H1 (cell line): ENCODE measurements around the gene OR51B2. TPM values are rescaled to one million over a fixed set of nuclear protein-coding genes. Genes with fewer than 3 reads are reported as not detected.

Experiments used
- CTCF ChIA-PET: fragments of 300-600 bp; sonication (Branson Sonifier 250); formaldehyde crosslinking; loops from one replicate; lab custom pipeline; 2021; ENCODE audit not compliant: partially characterized antibody; lab: Charles Lee
- POLR2A ChIA-PET: fragments of 300-600 bp; sonication (Branson Sonifier 250); formaldehyde crosslinking; loops from one replicate; lab custom pipeline; 2021; ENCODE audit warnings: inconsistent platforms; ENCODE audit not compliant: partially characterized antibody; lab: Charles Lee
- DNase-seq, 2 experiments: peaks; one replicate each; pipeline versions ENCODE4 v3.0.0 to v3.0.0-alpha.2; 2010 to 2022; ENCODE audit warnings: low spot score in 2 of 2, low read depth in 1 of 2, mixed read lengths in 1 of 2
- FAIRE-seq: peaks from 2 replicates; lab custom pipeline; 2011; peaks lifted over from hg19 to GRCh38; lab: Jason Lieb, UNC
- H2AFZ ChIP-seq: 2 replicates; pipeline ENCODE4 v1.8.1; 2012; ENCODE audit warnings: low read length, inconsistent platforms
- H2AK5ac ChIP-seq: 2 replicates; pipeline ENCODE4 v1.6.1; 2013; ENCODE audit warnings: low read depth, low read length
- H2BK120ac ChIP-seq: replicated peaks from 2 replicates; pipeline ENCODE3; 2013; ENCODE audit warnings: low read depth, low read length, inconsistent platforms
- H2BK12ac ChIP-seq: 2 replicates; pipeline ENCODE4 v1.6.1; 2013; ENCODE audit warnings: low read depth, low read length
- H2BK15ac ChIP-seq: 2 replicates; pipeline ENCODE4 v1.6.1; 2013; ENCODE audit warnings: low read length
- H2BK20ac ChIP-seq: 2 replicates; pipeline ENCODE4 v1.6.1; 2013; ENCODE audit warnings: low read length
- H2BK5ac ChIP-seq: 2 replicates; pipeline ENCODE4 v1.6.1; 2013; ENCODE audit warnings: low read depth, low read length
- H3K14ac ChIP-seq: 2 replicates; pipeline ENCODE4 v1.6.1; 2013; ENCODE audit warnings: inconsistent platforms; ENCODE audit not compliant: insufficient read length
- H3K18ac ChIP-seq: 2 replicates; pipeline ENCODE4 v1.6.1; 2013; ENCODE audit warnings: low read length; ENCODE audit errors: extremely low read depth
- H3K23ac ChIP-seq: 2 replicates; pipeline ENCODE4 v1.6.1; 2013; ENCODE audit warnings: inconsistent platforms; ENCODE audit not compliant: insufficient read length
- H3K23me2 ChIP-seq: 2 replicates; pipeline ENCODE4 v1.6.1; 2013; ENCODE audit warnings: low read depth, low read length
- H3K27ac ChIP-seq: 2 replicates; pipeline ENCODE4 v1.6.1; 2011; ENCODE audit warnings: low read depth, low read length, inconsistent platforms
- H3K27me3 ChIP-seq, 4 experiments: replicated peaks in 1 of 4; 1 replicate in 1 of 4; 2 replicates in 3 of 4; pipeline versions ENCODE4 v1.6.1 to v1.8.1; 2011 to 2013; ENCODE audit warnings: low read length in 3 of 4, mild to moderate bottlenecking in 3 of 4, inconsistent platforms in 2 of 4, mixed read lengths in 2 of 4, moderate library complexity in 1 of 4; ENCODE audit not compliant: control insufficient read depth in 3 of 4, insufficient read depth in 3 of 4; ENCODE audit errors: extremely low read depth in 1 of 4
- H3K36me3 ChIP-seq, 4 experiments: 2 replicates each; pipeline versions ENCODE4 v1.6.1 to v1.8.1; 2011 to 2013; ENCODE audit warnings: mild to moderate bottlenecking in 4 of 4, low read length in 3 of 4, moderate library complexity in 2 of 4, control low read depth in 1 of 4, inconsistent platforms in 1 of 4; ENCODE audit not compliant: insufficient read depth in 4 of 4, control insufficient read depth in 2 of 4
- H3K4ac ChIP-seq: replicated peaks from 2 replicates; pipeline ENCODE3; 2013; ENCODE audit warnings: low read length, low read depth, mixed read lengths, inconsistent platforms; ENCODE audit not compliant: insufficient read length
- H3K4me1 ChIP-seq, 4 experiments: replicated peaks in 1 of 4; 1 replicate in 1 of 4; 2 replicates in 3 of 4; pipeline versions ENCODE4 v1.6.1 to v1.8.1; 2011 to 2013; ENCODE audit warnings: low read length in 3 of 4, inconsistent platforms in 2 of 4, mixed read lengths in 1 of 4; ENCODE audit not compliant: insufficient read depth in 4 of 4, control insufficient read depth in 3 of 4
- H3K4me2 ChIP-seq, 2 experiments: 2 replicates each; pipeline versions ENCODE4 v1.6.1 to v1.8.1; 2011 to 2013; ENCODE audit warnings: low read depth in 2 of 2, low read length in 2 of 2, control low read depth in 1 of 2, inconsistent platforms in 1 of 2, mild to moderate bottlenecking in 1 of 2; ENCODE audit not compliant: insufficient read depth in 1 of 2
- H3K4me3 ChIP-seq, 4 experiments: fragments of 200-600, 300-600 bp in 1 of 4; sonication (generic), shearing (Covaris generic), sonication (Bioruptor Twin) in 1 of 4; 2 replicates each; pipeline versions ENCODE4 v1.5.1 to v1.8.1; 2011 to 2016; ENCODE audit warnings: low read length in 4 of 4, low read depth in 3 of 4, control low read depth in 2 of 4, inconsistent platforms in 2 of 4, mild to moderate bottlenecking in 2 of 4, mixed read lengths in 1 of 4, moderate library complexity in 1 of 4; ENCODE audit not compliant: insufficient read depth in 2 of 4; ENCODE audit errors: extremely low read depth in 1 of 4
- H3K56ac ChIP-seq: replicated peaks from 2 replicates; pipeline ENCODE3; 2013; ENCODE audit warnings: low read depth, mild to moderate bottlenecking, mixed read lengths, low read length, inconsistent platforms; ENCODE audit not compliant: insufficient read length
- H3K79me1 ChIP-seq: 2 replicates; pipeline ENCODE4 v1.6.1; 2013; ENCODE audit warnings: low read depth, low read length, control low read depth
- H3K79me2 ChIP-seq, 2 experiments: 2 replicates each; pipeline versions ENCODE4 v1.6.1 to v1.8.1; 2012 to 2013; ENCODE audit warnings: low read length in 2 of 2, mild to moderate bottlenecking in 2 of 2, inconsistent platforms in 1 of 2; ENCODE audit not compliant: insufficient read depth in 2 of 2, control insufficient read depth in 1 of 2
- H3K9ac ChIP-seq, 4 experiments: replicated peaks in 1 of 4; 1 replicate in 1 of 4; 2 replicates in 3 of 4; pipeline versions ENCODE4 v1.6.1 to v1.8.1; 2011 to 2013; ENCODE audit warnings: low read depth in 3 of 4, low read length in 3 of 4, control low read depth in 2 of 4, mild to moderate bottlenecking in 2 of 4, moderate library complexity in 2 of 4, inconsistent platforms in 1 of 4; ENCODE audit errors: extremely low read depth in 1 of 4
- H3K9me3 ChIP-seq, 2 experiments: 2 replicates each; pipeline versions ENCODE4 v1.6.1 to v1.8.1; 2012 to 2013; ENCODE audit warnings: mild to moderate bottlenecking in 2 of 2, moderate library complexity in 2 of 2, control low read depth in 1 of 2, inconsistent platforms in 1 of 2, low read depth in 1 of 2, low read length in 1 of 2, mixed read lengths in 1 of 2; ENCODE audit not compliant: insufficient read depth in 2 of 2
- H4K20me1 ChIP-seq, 2 experiments: replicated peaks in 1 of 2; 2 replicates each; pipeline versions ENCODE3 to v1.8.1; 2011 to 2013; ENCODE audit warnings: inconsistent platforms in 2 of 2, low read length in 2 of 2, mild to moderate bottlenecking in 1 of 2; ENCODE audit not compliant: insufficient read depth in 2 of 2, control insufficient read depth in 1 of 2
- H4K5ac ChIP-seq: 2 replicates; pipeline ENCODE4 v1.6.1; 2013; ENCODE audit warnings: low read length, low read depth, mixed read lengths, inconsistent platforms; ENCODE audit not compliant: insufficient read length
- H4K8ac ChIP-seq: 2 replicates; pipeline ENCODE4 v1.8.0; 2013; ENCODE audit warnings: mild to moderate bottlenecking, moderate library complexity, low read length, inconsistent platforms; ENCODE audit not compliant: insufficient read depth; ENCODE audit errors: extremely low read depth
- H4K91ac ChIP-seq: replicated peaks from 2 replicates; pipeline ENCODE3; 2013; ENCODE audit warnings: low read length, mixed read lengths, inconsistent platforms; ENCODE audit not compliant: insufficient read length
- BACH1 ChIP-seq: IDR thresholded peaks from 2 replicates; pipeline ENCODE4 v1.6.1; 2012; ENCODE audit warnings: low read length, improper control_type of control experiment
- BCL11A ChIP-seq, 2 experiments: IDR thresholded peaks; one replicate each; pipeline ENCODE4 v1.6.1; 2011; ENCODE audit warnings: low read depth in 2 of 2, low read length in 2 of 2, mild to moderate bottlenecking in 2 of 2
- BRCA1 ChIP-seq: IDR thresholded peaks from 2 replicates; pipeline ENCODE4 v1.6.1; 2012; ENCODE audit warnings: low read depth, low read length, improper control_type of control experiment
- EGR1 ChIP-seq: IDR thresholded peaks from 2 replicates; pipeline ENCODE4 v1.6.1; 2011; ENCODE audit warnings: low read depth, low read length, borderline replicate concordance
- GABPA ChIP-seq: IDR thresholded peaks from 2 replicates; pipeline ENCODE4 v1.6.1; 2011; ENCODE audit warnings: mild to moderate bottlenecking, low read length, moderate library complexity, borderline replicate concordance; ENCODE audit not compliant: insufficient read depth
- HDAC6 ChIP-seq: IDR thresholded peaks from one replicate; pipeline ENCODE4 v1.7.1; 2012; ENCODE audit warnings: low read depth, mild to moderate bottlenecking, inconsistent platforms, low read length, moderate library complexity
- JUN ChIP-seq: IDR thresholded peaks from 2 replicates; pipeline ENCODE4 v1.6.1; 2011; ENCODE audit warnings: low read depth, mild to moderate bottlenecking, improper control_type of control experiment, low read length
- KDM1A ChIP-seq: fragments of 200-600, 300-600 bp; sonication (generic); IDR thresholded peaks from 2 replicates; pipeline ENCODE4 v1.7.1; 2016; ENCODE audit warnings: mild to moderate bottlenecking, low read length, borderline replicate concordance
- SIRT6 ChIP-seq: IDR thresholded peaks from one replicate; pipeline ENCODE4 v1.7.1; 2012; ENCODE audit warnings: low read length, inconsistent platforms
- SIX5 ChIP-seq: IDR thresholded peaks from 2 replicates; pipeline ENCODE4 v1.6.1; 2011; ENCODE audit warnings: mild to moderate bottlenecking, low read depth, low read length
- SRF ChIP-seq: IDR thresholded peaks from 2 replicates; pipeline ENCODE4 v1.6.1; 2011; ENCODE audit warnings: mild to moderate bottlenecking, low read depth, low read length, moderate library complexity
- SUZ12 ChIP-seq: fragments of 200-600 bp; sonication (generic); IDR thresholded peaks from 2 replicates; pipeline ENCODE4 v1.6.1; 2012; ENCODE audit warnings: mild to moderate bottlenecking, inconsistent platforms, low read length, moderate library complexity, mixed read lengths
- TAF7 ChIP-seq: optimal IDR thresholded peaks from 2 replicates; pipeline ENCODE3; 2011; ENCODE audit warnings: low read depth, mild to moderate bottlenecking, inconsistent platforms, low read length, moderate library complexity, borderline replicate concordance
- TCF12 ChIP-seq: IDR thresholded peaks from 2 replicates; pipeline ENCODE4 v1.6.1; 2011; ENCODE audit warnings: low read depth, mild to moderate bottlenecking, low read length
- TEAD4 ChIP-seq: IDR thresholded peaks from 2 replicates; pipeline ENCODE4 v1.6.1; 2012; ENCODE audit warnings: low read depth, low read length, inconsistent platforms, mixed read lengths
- ZNF274 ChIP-seq: IDR thresholded peaks from 2 replicates; pipeline ENCODE4 v1.7.0; 2012; ENCODE audit warnings: low read length, borderline replicate concordance; ENCODE audit errors: extremely low read depth
- WGBS, 2 experiments: shearing (Covaris generic) in 1 of 2; methylation state at CpG; one replicate each; pipeline versions ENCODE4 v1.1.6 to v1.1.7; 2013 to 2015; ENCODE audit warnings: low lambda C conversion rate in 2 of 2, mixed read lengths in 2 of 2, inconsistent platforms in 1 of 2, low coverage in 1 of 2, missing lambda C conversion rate in 1 of 2; ENCODE audit not compliant: insufficient replicate concordance in 2 of 2, insufficient coverage in 1 of 2, insufficient read length in 1 of 2; ENCODE audit errors: extremely low coverage in 1 of 2, missing lambda C conversion rate in 1 of 2; 5-methylcytosine and 5-hydroxymethylcytosine counted together
- polyA plus RNA-seq, 7 experiments: library from polyadenylated mRNA; depleted of rRNA in 3 of 7; stranded (reverse) in 5 of 7; unstranded in 2 of 7; fragments of >200 nt in 5 of 7; fragments of 200-250 nt in 2 of 7; gene quantifications; 1 replicate in 5 of 7; 2 replicates in 1 of 7; 4 replicates in 1 of 7; pipeline versions ENCODE4 v1.2.1 to v1.2.3, GENCODE V29; 2011 to 2013; ENCODE audit warnings: missing spikeins in 2 of 7, mixed read lengths in 2 of 7
- total RNA-seq: library from RNA; stranded (reverse); fragmentation: NEBNext Ultra II Directional; extraction: Animal tissue kit (Norgen Biotek cat#: 25700); gene quantifications from 2 replicates; pipeline ENCODE4 v1.2.1, GENCODE V29; 2021

OR51B2 gene
- total and polyA plus RNA-seq, 2 of the 8 experiments (the other 6 are each of a cell fraction or from before 2014, with no cell fraction given) = not detected

- POLR2A ChIA-PET = no interaction called here
- 0 out of 2 replicates have a peak overlapping the region, but pooled peaks have one; percentile 63 for H2AFZ ChIP-seq
Measured at GRCh38 chr11:5274395-5274794, 49.7 kb downstream of the OR51B2 start.

More at GRCh38 chr11:5274395-5274794, 49.7 kb downstream of the OR51B2 start:
- peak overlapping the region; percentile 44 for H3K4ac ChIP-seq
- H2AK5ac ChIP-seq = no peak overlapping the region
- H4K8ac ChIP-seq = no peak overlapping the region
- H3K79me1 ChIP-seq = no peaks in the 10 kb centered on the region
- no peaks in the 10 kb centered on the region for H3K9me3 ChIP-seq
- DNase-seq = no peak
- peak overlapping the region; percentile 82; the same call in 1 of the 2 replicates for H2BK12ac ChIP-seq
- H2BK15ac ChIP-seq = no peak overlapping the region
- no peak overlapping the region for H3K4me3 ChIP-seq
- H3K23me2 ChIP-seq = no peaks in the 10 kb centered on the region; the same call in 1 of the 2 replicates
- H3K9ac ChIP-seq = no peak overlapping the region
- no peak overlapping the region for H3K27ac ChIP-seq
- no peaks in the 10 kb centered on the region for H4K20me1 ChIP-seq
- H4K5ac ChIP-seq = no peak overlapping the region
- no peak overlapping the region for H3K14ac ChIP-seq
- H3K4me2 ChIP-seq = no peak overlapping the region
- TF ChIP-seq GABPA (no peak), SRF (no peak), TAF7 (no peak), SUZ12 (no peak), HDAC6 (no peak), TEAD4 (no peak), SIRT6 (no peak), JUN (no peak), EGR1 (no peak), ZNF274 (no peak), KDM1A (no peak), BACH1 (no peak), BCL11A (IDR thresholded peaks at IDR 0.05; ENCODE audit: low read depth in 2 of 2, low read length in 2 of 2) (no peak), SIX5 (no peak), TCF12 (no peak), BRCA1 (no peak)
- no peak overlapping the region for H3K18ac ChIP-seq
- 85% methylated on average over 5 of the region's 5 CpGs; no CpG with 5 or more reads in 1 of the 2 experiments for WGBS, 2 experiments
- H3K4me1 ChIP-seq = no peaks in the 10 kb centered on the region; a peak in 2 of 7 replicates
- no peak overlapping the region for H4K91ac ChIP-seq
- H2BK120ac ChIP-seq = no peak overlapping the region
- FAIRE-seq = no peak
- no peaks in the 10 kb centered on the region for H3K79me2 ChIP-seq
- no peak overlapping the region for H2BK20ac ChIP-seq
- H2BK5ac ChIP-seq = no peak overlapping the region
- H3K36me3 ChIP-seq = no peaks in the 10 kb centered on the region
- CTCF ChIA-PET = interaction anchor here (8.6 kb wide), 1 partner anchor 16 kb away, joined by 48 read pairs; no protein-coding TSS in a partner anchor
- no peak overlapping the region for H3K23ac ChIP-seq
- H3K27me3 ChIP-seq = no peaks in the 10 kb centered on the region
- H3K56ac ChIP-seq = no peak overlapping the region
